PFSK-1 (cell line): ENCODE results near the gene TMEM119.

Source experiments
- FOXP2 ChIP-seq: optimal IDR thresholded peaks from 2 replicates; pipeline ENCODE3; 2011; ENCODE audit warnings: borderline replicate concordance, control low read depth, inconsistent platforms; ENCODE audit not compliant: insufficient read depth; ENCODE audit errors: extremely low read length, extremely low read depth
- POLR2AphosphoS5 ChIP-seq: IDR thresholded peaks from 2 replicates; pipeline ENCODE4 v1.6.1; 2012; ENCODE audit warnings: low read depth, mild to moderate bottlenecking, control low read depth, low read length, moderate library complexity
- REST ChIP-seq, 2 experiments: IDR thresholded peaks; 2 replicates each; pipeline versions ENCODE4 v1.6.1 to v1.8.0; 2011 to 2012; ENCODE audit warnings: low read depth in 2 of 2, low read length in 2 of 2, control low read depth in 1 of 2, inconsistent platforms in 1 of 2, mild to moderate bottlenecking in 1 of 2, moderate library complexity in 1 of 2; ENCODE audit not compliant: insufficient read depth in 1 of 2
- SIN3A ChIP-seq: IDR thresholded peaks from 2 replicates; pipeline ENCODE4 v1.6.1; 2012; ENCODE audit warnings: mild to moderate bottlenecking, low read length, moderate library complexity, borderline replicate concordance; ENCODE audit not compliant: insufficient read depth
- TAF1 ChIP-seq: IDR thresholded peaks from 2 replicates; pipeline ENCODE4 v1.6.1; 2012; ENCODE audit warnings: low read length, control low read depth, borderline replicate concordance; ENCODE audit not compliant: insufficient read depth

DNA sequence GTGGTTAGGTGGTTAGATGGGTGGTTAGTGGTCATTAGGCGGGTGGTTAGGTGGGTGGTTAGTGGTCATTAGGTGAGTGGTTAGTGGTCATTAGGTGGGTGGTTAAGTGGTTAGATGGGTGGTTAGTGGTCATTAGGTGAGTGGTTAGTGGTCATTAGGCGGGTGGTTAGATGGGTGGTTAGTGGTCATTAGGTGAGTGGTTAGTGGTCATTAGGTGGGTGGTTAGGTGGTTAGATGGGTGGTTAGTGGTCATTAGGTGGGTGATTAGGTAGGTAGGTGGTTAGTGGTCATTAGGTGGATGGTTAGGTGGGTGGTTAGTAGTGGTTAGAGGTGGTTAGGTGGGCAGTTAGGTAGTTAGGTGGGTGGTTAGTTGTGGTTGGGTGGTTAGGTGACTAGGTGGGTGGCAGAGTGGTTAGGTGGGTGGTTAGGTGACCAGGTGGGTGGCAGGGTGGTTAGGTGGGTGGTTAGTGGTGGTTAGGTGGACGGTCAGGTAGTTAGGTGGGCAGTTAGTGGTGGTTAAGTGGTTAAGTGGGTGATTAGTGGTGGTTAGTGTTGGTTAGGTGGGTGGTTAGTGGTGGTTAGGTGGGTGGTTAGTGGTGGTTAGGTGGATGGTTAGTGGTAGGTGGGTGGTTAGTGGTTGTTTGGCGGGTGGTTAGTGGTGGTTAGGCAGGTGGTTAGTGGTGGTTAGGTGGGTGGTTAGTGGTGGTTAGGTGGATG, 8.0 kb upstream of the TMEM119 start:
- TF ChIP-seq REST (IDR thresholded peaks at IDR 0.05; ENCODE audit: insufficient read depth in 1 of 2, low read depth in 2 of 2, low read length in 2 of 2) (no peak), POLR2AphosphoS5 (no peak), TAF1 (no peak), SIN3A (no peak), FOXP2 (no peak)
